Fibroblast of gingiva (primary cell): ENCODE results near the gene CTSD.

ENCODE experiments used
- DNase-seq: peaks from one replicate; pipeline ENCODE4 v3.0.0-alpha.2; 2011; ENCODE audit warnings: low read depth

Gene CTSD

GRCh38 chr11:1729692-1730011, 34.1 kb downstream of the CTSD start:
- no peak for DNase-seq

- no peak for DNase-seq
These were observed 34.6 kb downstream of the CTSD start for GRCh38 chr11:1728931-1729691.

DNA sequence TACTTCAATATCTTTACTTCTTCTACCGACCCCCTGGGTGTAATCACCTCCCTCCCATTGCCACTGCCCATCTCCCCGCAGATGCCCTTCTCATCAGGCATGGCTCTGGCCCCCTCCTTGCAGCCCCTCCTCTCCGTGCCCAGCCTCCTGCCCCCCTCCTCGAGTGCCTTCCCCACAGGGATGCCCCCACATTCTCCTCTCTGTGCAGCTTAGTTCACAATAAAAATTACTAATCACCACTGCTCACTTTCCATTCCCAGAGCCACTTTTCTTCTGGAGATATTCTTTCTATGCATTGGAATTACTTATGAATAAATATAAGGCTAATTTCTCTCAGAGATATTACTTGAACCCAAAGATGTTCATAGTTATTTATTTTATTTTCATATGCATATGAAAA, 35.4 kb downstream of the CTSD start:
- no peak for DNase-seq

GRCh38 chr11:1727861-1728260, 35.9 kb downstream of the CTSD start:
- no peak for DNase-seq

DNA sequence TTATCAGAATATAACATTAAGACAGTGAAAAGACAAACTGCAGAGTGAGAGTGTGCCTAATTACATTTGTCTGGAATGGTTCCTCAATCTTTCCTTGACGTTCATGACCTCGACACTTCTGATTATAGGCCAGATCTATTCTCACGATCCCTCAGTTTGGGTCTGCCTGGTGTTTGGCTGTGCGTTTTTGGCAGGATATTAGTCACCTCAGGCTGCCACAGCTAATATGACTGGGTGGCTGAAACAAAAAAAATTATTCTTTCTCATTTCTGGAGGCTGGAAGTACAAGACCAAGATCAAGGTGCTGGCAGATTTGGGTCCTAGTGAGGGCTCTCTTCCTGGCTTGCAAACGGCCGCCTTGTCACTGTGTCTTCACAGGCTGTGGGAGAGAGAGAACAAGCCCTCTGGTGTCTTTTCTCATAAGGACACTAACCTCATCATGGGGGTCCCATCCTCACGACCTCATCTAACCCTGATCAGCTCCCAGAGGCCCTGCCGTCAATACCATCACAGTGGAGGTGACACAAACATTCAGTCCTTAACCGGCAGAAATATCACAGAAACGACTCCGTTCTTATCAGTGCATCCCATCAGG, 36.5 kb downstream of the CTSD start:
- DNase-seq: no peak

DNA sequence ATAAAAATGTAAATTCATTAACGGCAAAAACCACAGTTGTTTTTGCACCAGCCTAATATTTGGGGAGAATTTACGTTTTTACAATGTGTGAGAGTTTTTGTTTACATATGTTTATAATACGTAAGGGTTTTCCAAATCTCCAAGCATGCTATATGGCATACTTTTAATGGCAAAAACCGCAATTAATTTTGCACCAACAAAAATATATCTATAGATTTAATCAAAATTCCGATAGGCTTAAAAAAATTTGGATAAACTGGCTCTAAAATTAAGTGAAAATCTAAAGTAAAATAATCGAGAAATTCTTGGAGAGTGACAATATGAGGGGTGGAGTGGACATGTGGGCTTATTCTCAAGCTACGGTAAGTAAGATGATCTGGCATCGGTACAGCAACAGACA, 43.9 kb downstream of the CTSD start:
- no peak for DNase-seq

DNA sequence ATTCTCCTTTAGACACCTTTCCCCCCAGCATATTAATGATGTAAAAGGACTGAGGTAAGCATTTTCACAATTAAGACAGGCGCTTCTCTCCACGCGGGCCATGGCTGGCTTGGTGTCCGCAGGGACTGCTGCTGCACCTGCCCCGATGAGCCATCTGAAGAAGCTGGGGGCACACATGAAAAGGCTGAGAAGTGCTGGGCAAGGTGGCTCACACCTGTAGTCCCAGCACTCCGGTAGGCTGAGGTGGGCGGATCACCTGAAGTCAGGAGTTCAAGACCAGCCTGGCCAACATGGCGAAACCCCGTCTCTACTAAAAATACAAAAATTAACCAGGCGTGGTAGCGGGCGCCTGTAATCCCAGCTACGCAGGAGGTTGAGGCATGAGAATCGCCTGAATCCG, 45.4 kb downstream of the CTSD start:
- no peak for DNase-seq

DNA sequence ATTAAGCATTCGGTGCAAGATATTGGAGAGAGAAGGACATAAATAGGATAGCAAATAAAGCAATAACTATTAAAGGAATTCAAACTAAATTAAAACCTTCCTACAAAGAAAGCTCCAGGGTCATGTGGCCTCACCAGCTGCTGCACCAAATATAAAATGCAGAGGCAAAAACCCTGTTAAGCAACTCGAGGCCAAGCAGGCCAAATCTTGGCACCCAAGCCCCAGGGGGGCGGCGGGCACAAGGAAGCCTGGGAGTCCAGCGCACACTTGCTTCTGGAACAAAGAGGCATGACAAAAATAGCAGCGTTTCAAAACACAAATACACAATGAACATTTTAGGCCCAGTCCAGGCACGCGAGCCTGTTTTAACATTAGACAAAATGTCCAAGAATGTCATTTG, 46.0 kb downstream of the CTSD start:
- peak; percentile 81 for DNase-seq

DNA sequence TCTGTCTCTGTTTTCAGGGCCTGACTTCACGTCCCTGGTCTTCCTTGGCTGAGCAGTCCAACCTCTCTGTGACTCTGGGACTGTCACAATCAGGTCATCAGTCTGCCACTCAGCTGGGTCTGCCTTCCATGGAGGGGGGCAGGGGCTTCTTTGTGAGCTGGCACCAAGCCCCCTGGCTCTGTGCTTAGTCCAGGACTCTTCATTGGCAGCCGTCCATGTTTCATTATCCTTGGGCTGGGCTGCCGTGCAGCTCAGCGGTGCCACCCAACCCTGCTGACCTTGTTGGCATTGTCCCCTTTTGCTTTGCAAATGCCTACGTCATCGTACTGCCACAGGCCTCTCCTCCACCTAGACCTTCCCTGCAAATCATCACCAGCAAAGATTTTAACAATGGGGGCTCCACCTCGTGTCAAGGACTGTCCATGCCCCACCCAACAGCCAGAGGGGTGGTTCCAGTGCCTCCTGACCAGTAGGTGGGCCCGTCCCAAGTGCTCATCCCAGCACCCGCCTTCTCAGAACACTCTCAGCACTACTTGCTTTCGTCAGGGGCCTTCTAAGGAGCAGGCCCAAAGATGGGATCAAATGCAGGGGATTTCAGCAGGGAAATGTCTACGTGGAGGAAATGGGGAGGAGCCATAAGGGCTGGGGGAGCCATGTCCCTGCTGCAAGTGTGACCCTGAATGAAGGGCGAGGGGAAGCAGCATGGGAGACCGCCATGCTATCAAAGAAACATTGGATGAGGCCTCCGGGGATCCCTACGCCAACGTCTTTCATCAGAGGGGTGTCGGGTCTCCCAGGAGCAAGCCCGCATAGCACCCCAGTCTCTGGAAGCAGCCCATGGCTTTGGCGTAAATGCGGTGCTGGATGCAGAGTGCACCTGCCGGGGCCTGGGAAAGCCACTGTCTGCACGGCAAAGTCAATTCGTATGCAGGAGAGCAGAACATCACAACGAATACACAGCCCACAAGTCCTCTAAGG, 48.5 kb downstream of the CTSD start:
- DNase-seq: no peak

DNA sequence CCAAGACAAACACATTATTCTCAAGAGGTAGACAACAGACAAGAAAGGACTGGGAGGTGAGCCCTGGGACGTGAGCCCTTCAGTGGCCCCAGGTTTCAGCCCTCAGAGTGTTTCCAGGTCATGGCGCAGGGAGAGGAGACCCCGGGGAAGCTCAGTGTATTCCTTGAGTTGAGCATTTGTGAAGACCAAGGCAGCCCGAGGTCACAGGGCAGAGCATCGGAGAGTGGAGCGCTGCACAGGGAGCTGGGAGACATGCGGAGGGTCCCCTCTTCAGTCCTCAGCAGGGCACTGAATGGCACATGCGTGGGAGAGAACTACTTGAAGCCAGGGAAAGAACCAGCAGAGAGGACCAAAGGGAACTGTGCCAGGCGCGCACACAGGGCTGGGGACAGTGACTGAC, 55.0 kb downstream of the CTSD start:
- DNase-seq: no peak

DNA sequence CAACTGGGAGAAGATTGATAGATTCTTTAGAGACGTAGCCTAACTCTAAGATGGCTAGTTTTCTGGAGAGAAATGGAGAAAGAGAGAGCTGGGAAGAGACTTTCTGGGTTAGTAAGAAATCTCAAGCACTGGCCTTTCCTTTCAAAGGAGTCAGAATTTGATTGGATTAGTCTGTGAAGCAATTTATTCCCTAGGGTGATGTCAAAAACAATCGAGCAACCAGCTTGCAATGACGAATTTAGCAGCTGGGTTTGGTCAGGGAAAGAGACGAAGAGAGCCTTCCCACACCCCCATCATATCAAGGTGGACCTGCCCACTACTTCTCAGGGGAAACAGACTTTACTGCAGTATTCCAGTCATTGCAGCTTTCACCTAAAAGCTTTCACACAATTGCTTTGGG, 56.0 kb downstream of the CTSD start:
- DNase-seq: no peak

GRCh38 chr11:1706634-1707400, 56.9 kb downstream of the CTSD start:
- DNase-seq: no peak

- no peak for DNase-seq
These were observed 58.3 kb downstream of the CTSD start for GRCh38 chr11:1705126-1706052.

- DNase-seq: no peak
These were observed 60.6 kb downstream of the CTSD start for GRCh38 chr11:1703146-1703545.
